Prostate gland (tissue), 2 donors: ENCODE measurements around the gene RNF152.

Experiments used
- POLR2A ChIP-seq: fragments of 450-650 bp; IDR thresholded peaks from one replicate; pipeline ENCODE4 v1.6.1; 2016; ENCODE audit warnings: antibody characterized with exemption, mild to moderate bottlenecking
- POLR2AphosphoS5 ChIP-seq: sonication (generic); formaldehyde crosslinking; IDR thresholded peaks from one replicate; pipeline ENCODE4 v1.6.1; 2017; ENCODE audit warnings: antibody characterized with exemption
- TF ChIP-seq, protein P1 (sequence below), 4 experiments: fragments of 200-600 bp in 2 of 4; fragments of 450-650 bp in 2 of 4; sonication (generic) in 2 of 4; IDR thresholded peaks; 1 replicate in 3 of 4; 2 replicates in 1 of 4; pipeline ENCODE4 v1.5.1; 2016 to 2019; ENCODE audit warnings: antibody characterized with exemption in 4 of 4, mild to moderate bottlenecking in 2 of 4, moderate library complexity in 2 of 4

DNA sequence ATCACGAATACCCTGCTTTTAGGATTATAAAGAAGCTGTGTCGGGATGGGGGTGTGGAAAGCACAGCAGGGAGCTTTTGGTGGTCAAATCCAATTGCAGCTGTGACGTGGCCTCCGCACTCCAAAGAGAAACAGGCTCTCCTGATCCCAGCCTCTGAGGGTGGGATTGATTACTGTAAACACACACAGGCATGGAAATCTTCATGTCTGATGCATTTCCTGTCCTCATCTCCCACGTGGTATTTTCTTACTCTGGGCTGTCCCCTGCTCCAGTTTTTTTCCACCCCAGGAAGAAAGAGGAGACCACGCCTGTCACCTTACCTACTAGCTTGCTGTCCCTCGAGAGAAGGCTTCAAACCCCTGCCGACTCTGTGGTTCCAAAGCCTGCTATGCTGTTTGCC lies 22.7 kb downstream of the RNF152 start:
- TF ChIP-seq, protein P1, sequence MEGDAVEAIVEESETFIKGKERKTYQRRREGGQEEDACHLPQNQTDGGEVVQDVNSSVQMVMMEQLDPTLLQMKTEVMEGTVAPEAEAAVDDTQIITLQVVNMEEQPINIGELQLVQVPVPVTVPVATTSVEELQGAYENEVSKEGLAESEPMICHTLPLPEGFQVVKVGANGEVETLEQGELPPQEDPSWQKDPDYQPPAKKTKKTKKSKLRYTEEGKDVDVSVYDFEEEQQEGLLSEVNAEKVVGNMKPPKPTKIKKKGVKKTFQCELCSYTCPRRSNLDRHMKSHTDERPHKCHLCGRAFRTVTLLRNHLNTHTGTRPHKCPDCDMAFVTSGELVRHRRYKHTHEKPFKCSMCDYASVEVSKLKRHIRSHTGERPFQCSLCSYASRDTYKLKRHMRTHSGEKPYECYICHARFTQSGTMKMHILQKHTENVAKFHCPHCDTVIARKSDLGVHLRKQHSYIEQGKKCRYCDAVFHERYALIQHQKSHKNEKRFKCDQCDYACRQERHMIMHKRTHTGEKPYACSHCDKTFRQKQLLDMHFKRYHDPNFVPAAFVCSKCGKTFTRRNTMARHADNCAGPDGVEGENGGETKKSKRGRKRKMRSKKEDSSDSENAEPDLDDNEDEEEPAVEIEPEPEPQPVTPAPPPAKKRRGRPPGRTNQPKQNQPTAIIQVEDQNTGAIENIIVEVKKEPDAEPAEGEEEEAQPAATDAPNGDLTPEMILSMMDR (IDR thresholded peaks at IDR 0.05): no peak
- no peak for TF ChIP-seq POLR2A
- TF ChIP-seq POLR2AphosphoS5: no peak
